Stomach (tissue), 9 donors: ENCODE data around the gene ENDOG. TPM values are rescaled to one million over a fixed set of nuclear protein-coding genes. Genes with fewer than 3 reads are reported as not detected.
"Not testable (repeated sequence)": the region's sequence is repeated elsewhere in the genome, so short reads cannot be mapped to it uniquely, and the experiment has no call there.

Experiments
- DNase-seq, 2 donors: peaks; one replicate each; pipeline versions ENCODE4 v3.0.0 to v3.0.0-alpha.2; 2013 to 2019
- H3K27ac ChIP-seq, 5 donors: fragments of 200-600 bp in 4 of 5; sonication (generic) in 4 of 5; one replicate each; pipeline ENCODE4 v1.5.1; 2013 to 2019; ENCODE audit warnings: mild to moderate bottlenecking in 1 of 5, moderate library complexity in 1 of 5
- H3K27me3 ChIP-seq, 3 donors: fragments of 200-600 bp; sonication (generic); one replicate each; pipeline ENCODE4 v1.5.1; 2017 to 2019; ENCODE audit warnings: mixed run types in 1 of 3
- H3K36me3 ChIP-seq, 4 donors: fragments of 200-600 bp; sonication (generic); 1 replicate in 3 of 4; 2 replicates in 1 of 4; pipeline ENCODE4 v1.5.1; 2016 to 2019
- H3K4me1 ChIP-seq, 4 donors: fragments of 200-600 bp; sonication (generic); one replicate each; pipeline ENCODE4 v1.5.1; 2016 to 2019
- H3K4me3 ChIP-seq, 4 donors: fragments of 200-600 bp; sonication (generic) in 3 of 4; one replicate each; pipeline ENCODE4 v1.5.1; 2016 to 2019; ENCODE audit warnings: mild to moderate bottlenecking in 1 of 4
- H3K9me3 ChIP-seq, 4 donors: fragments of 200-600 bp; sonication (generic); one replicate each; pipeline ENCODE4 v1.5.1; 2016 to 2019
- EP300 ChIP-seq: sonication (generic); formaldehyde crosslinking; IDR thresholded peaks from one replicate; pipeline ENCODE4 v1.6.1; 2017; ENCODE audit warnings: antibody characterized with exemption
- POLR2A ChIP-seq, 4 donors: fragments of 450-650 bp; IDR thresholded peaks; one replicate each; pipeline ENCODE4 v1.6.1; 2016; ENCODE audit warnings: antibody characterized with exemption in 4 of 4, control low read depth in 2 of 4, mild to moderate bottlenecking in 1 of 4, moderate library complexity in 1 of 4
- POLR2AphosphoS5 ChIP-seq, 3 donors: sonication (generic); formaldehyde crosslinking; IDR thresholded peaks; one replicate each; pipeline ENCODE4 v1.6.1; 2016; ENCODE audit warnings: antibody characterized with exemption in 3 of 3
- WGBS, 5 donors: extraction: QIAGEN DNeasy Blood & Tissue Kit in 3 of 5; methylation state at CpG; one replicate each; pipeline versions ENCODE4 v1.1.5 to v1.1.7; 2013 to 2018; 5-methylcytosine and 5-hydroxymethylcytosine counted together
- intact Hi-C: fragments of 100-400 bp; cut with DNase I; formaldehyde crosslinking; loops from one replicate; pipeline ENCODE4 v1.15.1; 2023; ENCODE audit warnings: low total_unique reads
- polyA plus RNA-seq, 3 donors: library from polyadenylated mRNA; stranded (reverse); fragments of 200-250 nt; gene quantifications; one replicate each; pipeline ENCODE4 v1.2.3, GENCODE V29; 2013
- total RNA-seq, 5 donors: library from RNA; depleted of rRNA; stranded (reverse); fragments of >200 nt; gene quantifications; one replicate each; pipeline versions ENCODE4 v1.1.0 to v1.2.3, GENCODE V29; 2014 to 2016
- TF ChIP-seq, protein P1 (sequence below), 7 experiments: fragments of 450-650 bp in 4 of 7; fragments of 200-600 bp in 3 of 7; sonication (generic) in 3 of 7; IDR thresholded peaks; one replicate each; pipeline ENCODE4 v1.5.1; 2016 to 2019; ENCODE audit warnings: antibody characterized with exemption in 7 of 7, control low read depth in 2 of 7, mild to moderate bottlenecking in 1 of 7
- donor health status: healthy with polysubstance abuse.
- donor health status: Bipolar disorder and iron deficiency.
- donor health status: healthy.

The ENDOG gene
- total and polyA plus RNA-seq, 8 donors = 5.0 to 186 (median 31.5) TPM

DNA sequence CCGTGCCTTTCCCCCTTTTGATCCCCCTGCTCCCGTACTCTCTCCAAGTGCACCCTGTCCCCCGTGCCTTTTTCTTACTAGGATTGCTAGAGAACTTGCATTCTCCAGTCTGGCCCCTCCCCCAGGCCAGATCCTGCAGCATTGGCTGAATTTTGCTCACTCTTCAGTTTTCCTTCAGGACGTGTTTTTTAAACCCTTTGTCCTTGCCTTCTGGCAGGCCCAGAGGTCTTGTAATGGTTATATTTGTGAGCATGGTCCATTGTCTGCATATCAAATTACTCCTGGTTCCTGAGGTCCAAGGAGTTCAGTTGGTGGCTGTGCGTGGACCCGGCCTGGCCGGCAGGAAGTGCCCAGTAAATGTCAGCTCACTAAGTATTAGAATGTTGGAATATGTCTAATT, 30.6 kb upstream of the ENDOG start:
- intact Hi-C loops = no loop called here
- H3K4me1 ChIP-seq = peaks cover 9 to 26% (median 24%) of the 10 kb centered on the region in 4 donors

DNA sequence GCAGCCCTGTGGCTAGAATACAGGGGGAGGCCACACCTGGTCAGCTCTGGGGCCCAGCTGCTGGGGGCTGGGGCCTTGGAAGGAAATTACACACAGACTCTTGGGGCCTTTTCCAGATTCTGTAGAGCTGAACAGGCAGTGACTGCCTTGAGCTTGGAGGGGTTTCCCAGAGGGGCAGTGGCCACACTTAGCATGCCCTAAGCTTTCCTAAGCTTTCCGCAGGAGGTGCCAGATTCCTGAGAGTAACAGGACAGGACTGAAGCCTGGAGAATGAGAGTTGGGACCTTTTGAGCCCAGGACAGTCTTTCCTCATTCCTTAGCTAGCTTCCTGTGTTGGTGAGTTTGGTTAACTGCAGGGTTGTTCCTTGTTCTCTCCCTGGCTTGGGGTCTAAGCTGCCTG, 29.9 kb upstream of the ENDOG start:
- intact Hi-C loops = no loop called here

More for the DNA sequence above, 30.6 kb upstream of the ENDOG start:
- H3K36me3 ChIP-seq = peaks cover 18 to 38% (median 32%) of the 10 kb centered on the region in 4 donors
- H3K27ac ChIP-seq = peak overlapping the region; percentile 78 to 91 (median 88)
- no peak for TF ChIP-seq POLR2A (IDR thresholded peaks at IDR 0.05)
- no peak for TF ChIP-seq EP300
- no peak for TF ChIP-seq POLR2AphosphoS5 (IDR thresholded peaks at IDR 0.05)
- TF ChIP-seq, protein P1, sequence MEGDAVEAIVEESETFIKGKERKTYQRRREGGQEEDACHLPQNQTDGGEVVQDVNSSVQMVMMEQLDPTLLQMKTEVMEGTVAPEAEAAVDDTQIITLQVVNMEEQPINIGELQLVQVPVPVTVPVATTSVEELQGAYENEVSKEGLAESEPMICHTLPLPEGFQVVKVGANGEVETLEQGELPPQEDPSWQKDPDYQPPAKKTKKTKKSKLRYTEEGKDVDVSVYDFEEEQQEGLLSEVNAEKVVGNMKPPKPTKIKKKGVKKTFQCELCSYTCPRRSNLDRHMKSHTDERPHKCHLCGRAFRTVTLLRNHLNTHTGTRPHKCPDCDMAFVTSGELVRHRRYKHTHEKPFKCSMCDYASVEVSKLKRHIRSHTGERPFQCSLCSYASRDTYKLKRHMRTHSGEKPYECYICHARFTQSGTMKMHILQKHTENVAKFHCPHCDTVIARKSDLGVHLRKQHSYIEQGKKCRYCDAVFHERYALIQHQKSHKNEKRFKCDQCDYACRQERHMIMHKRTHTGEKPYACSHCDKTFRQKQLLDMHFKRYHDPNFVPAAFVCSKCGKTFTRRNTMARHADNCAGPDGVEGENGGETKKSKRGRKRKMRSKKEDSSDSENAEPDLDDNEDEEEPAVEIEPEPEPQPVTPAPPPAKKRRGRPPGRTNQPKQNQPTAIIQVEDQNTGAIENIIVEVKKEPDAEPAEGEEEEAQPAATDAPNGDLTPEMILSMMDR (IDR thresholded peaks at IDR 0.05) = no peak
- no peaks in the 10 kb centered on the region for H3K9me3 ChIP-seq
- H3K27me3 ChIP-seq = no peaks in the 10 kb centered on the region
- DNase-seq = peak in 1 of 2 donors; percentile 45
- WGBS, 5 donors = 1 to 2% (median 1%) methylated on average over 7 of the region's 7 CpGs
- peak overlapping the region; percentile 93 to 99 (median 98) for H3K4me3 ChIP-seq

DNA sequence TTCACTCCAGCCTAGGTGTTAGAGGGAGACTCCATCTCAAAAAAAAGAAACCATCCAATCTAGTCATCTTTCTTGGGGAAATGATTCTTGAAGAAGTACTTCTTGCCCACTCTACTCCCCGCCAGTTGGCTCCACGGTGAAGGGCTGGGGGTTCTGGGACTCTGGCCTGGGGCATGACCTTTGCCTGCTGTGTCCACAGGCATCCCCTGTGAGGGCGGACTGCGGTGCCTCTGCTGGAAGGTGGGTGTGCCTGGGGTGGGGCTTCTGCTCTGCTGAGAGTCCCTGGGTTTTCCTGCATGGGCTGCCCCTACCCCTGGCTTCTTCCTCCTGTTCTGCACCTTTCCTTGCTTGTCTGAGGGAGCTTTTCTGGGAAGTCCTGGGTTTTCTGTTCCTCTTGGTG, 27.8 kb upstream of the ENDOG start:
- 69 to 85% (median 76%) methylated on average over 4 of the region's 4 CpGs for WGBS, 5 donors
- TF ChIP-seq POLR2AphosphoS5 (IDR thresholded peaks at IDR 0.05) (no peak), POLR2A (IDR thresholded peaks at IDR 0.05) (no peak), EP300 (no peak)
- TF ChIP-seq, protein P1 (IDR thresholded peaks at IDR 0.05) = no peak
- no peaks in the 10 kb centered on the region for H3K9me3 ChIP-seq
- DNase-seq = no peak
- H3K4me3 ChIP-seq = no peak overlapping the region
- peaks cover 33 to 64% (median 60%) of the 10 kb centered on the region in 4 donors for H3K36me3 ChIP-seq
- intact Hi-C loops = no loop called here
- no peaks in the 10 kb centered on the region for H3K27me3 ChIP-seq
- H3K4me1 ChIP-seq = peaks cover 9 to 40% (median 25%) of the 10 kb centered on the region in 4 donors
- no peak overlapping the region for H3K27ac ChIP-seq

More for the DNA sequence above, 29.9 kb upstream of the ENDOG start:
- H3K4me1 ChIP-seq = peaks cover 9 to 32% (median 24%) of the 10 kb centered on the region in 4 donors
- H3K4me3 ChIP-seq = peak overlapping the region in 3 of 4 donors; percentile 93 to 99 (median 98)
- 80 to 100% (median 94%) methylated on average over 1 of the region's 1 CpG for WGBS, 5 donors
- peaks cover 24 to 46% (median 40%) of the 10 kb centered on the region in 4 donors for H3K36me3 ChIP-seq
- H3K27ac ChIP-seq = peak overlapping the region in 2 of 5 donors; percentile 90 to 91
- TF ChIP-seq POLR2AphosphoS5 (IDR thresholded peaks at IDR 0.05) = no peak
- DNase-seq = no peak
- H3K27me3 ChIP-seq = no peaks in the 10 kb centered on the region
- no peaks in the 10 kb centered on the region for H3K9me3 ChIP-seq

DNA sequence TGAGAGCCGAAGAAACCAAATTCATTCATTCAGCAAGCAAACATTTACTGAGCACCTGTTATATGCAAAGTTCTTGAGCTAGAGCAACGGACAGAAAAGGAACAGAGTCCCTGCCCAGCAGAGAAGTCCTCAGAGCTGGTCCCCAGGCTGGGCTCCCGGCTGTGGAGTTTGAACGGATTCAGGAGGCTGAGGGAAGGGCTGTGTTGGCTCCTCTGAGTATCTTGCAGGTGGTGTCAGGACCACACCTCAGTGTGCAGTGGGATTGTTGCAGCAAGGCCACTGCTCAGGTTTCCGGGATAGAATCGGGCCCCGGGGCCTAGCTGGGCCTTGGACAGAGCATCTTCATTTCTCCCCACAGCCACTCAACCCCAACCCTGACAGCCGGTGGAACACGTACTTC, 26.2 kb upstream of the ENDOG start:
- H3K27ac ChIP-seq = no peak overlapping the region
- peaks cover 37 to 80% (median 76%) of the 10 kb centered on the region in 4 donors for H3K36me3 ChIP-seq
- intact Hi-C loops = no loop called here
- H3K9me3 ChIP-seq = no peaks in the 10 kb centered on the region
- peaks cover 9 to 33% (median 18%) of the 10 kb centered on the region in 4 donors for H3K4me1 ChIP-seq
- WGBS, 5 donors = 83 to 96% (median 95%) methylated on average over 9 of the region's 9 CpGs
- no peak for DNase-seq
- TF ChIP-seq EP300 = no peak
- TF ChIP-seq POLR2AphosphoS5 (IDR thresholded peaks at IDR 0.05) = no peak
- TF ChIP-seq POLR2A (IDR thresholded peaks at IDR 0.05) = no peak
- TF ChIP-seq, protein P1 (IDR thresholded peaks at IDR 0.05) = no peak
- H3K4me3 ChIP-seq = no peak overlapping the region
- no peaks in the 10 kb centered on the region for H3K27me3 ChIP-seq

DNA sequence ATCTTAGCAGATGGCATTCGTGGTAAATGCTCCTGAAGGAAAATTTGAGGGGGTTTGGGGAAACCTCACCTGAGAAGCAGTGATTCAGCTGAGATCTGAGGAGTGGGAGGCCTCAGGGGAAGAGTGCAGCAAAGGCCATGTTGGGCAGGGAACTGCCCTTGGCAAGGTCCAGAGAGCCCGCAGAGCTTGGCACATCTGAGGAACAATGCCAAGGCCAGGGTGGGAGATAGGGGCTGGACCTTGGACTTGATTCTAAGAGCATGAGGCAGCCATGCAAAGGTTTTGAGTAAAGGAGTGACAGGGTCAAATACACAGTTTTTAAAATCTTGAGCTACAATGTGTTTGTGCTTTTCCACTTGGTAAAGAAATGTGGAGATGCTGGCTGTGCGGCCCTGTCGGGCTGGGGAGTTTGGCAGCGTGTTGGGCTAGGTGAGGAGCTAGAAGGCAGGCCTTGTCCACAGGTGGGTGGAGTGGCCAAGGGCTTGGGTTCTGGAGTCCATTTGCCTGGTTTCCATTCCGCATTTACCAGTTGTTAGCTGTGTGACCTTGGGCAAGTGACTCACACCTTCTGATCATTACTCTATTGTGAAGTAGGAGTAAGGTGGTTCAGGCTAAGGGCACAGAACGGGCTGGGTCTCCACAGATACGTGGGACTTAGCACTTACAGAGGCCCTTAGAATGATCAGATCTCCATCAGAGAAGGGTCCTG, 25.2 kb upstream of the ENDOG start:
- peaks cover 5 to 26% (median 10%) of the 10 kb centered on the region in 4 donors for H3K4me1 ChIP-seq
- peaks cover 47 to 90% (median 86%) of the 10 kb centered on the region in 4 donors for H3K36me3 ChIP-seq
- intact Hi-C loops = no loop called here
- 56 to 74% (median 65%) methylated on average over 7 to 8 of the region's 8 CpGs for WGBS, 5 donors
- no peaks in the 10 kb centered on the region for H3K27me3 ChIP-seq
- H3K27ac ChIP-seq = peak overlapping the region in 1 of 5 donors; percentile 12
- H3K4me3 ChIP-seq = no peak overlapping the region
- TF ChIP-seq EP300 (no peak), POLR2A (IDR thresholded peaks at IDR 0.05) (no peak), POLR2AphosphoS5 (IDR thresholded peaks at IDR 0.05) (no peak)
- no peak for DNase-seq
- no peaks in the 10 kb centered on the region for H3K9me3 ChIP-seq

DNA sequence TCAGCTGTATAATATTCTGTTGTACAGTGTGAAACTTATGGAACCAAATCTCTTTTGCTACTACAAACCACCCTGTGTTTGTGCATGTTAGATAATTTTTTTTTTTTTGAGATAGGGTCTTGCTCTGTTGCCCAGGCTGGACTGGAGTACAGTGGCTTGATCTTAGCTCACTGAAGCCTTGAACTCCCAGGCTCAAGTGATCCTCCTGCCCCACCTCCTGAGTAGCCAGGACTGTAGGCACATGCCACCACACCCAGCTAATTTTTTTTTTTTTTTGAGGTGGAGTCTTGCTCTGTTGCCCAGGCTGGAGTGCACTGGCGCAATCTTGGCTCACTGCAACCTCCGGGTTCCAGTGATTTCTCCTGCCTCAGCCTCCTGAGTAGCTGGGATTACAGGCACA, 23.3 kb upstream of the ENDOG start:
- H3K27ac ChIP-seq, H3K4me3 ChIP-seq, DNase-seq, H3K9me3 ChIP-seq, intact Hi-C loops, H3K27me3 ChIP-seq: not testable (repeated sequence)
- Histone ChIP-seq H3K36me3 (peaks cover 51 to 100% (median 97%) of the 10 kb centered on the region in 4 donors), H3K4me1 (peaks cover 0 to 13% (median 1%) of the 10 kb centered on the region in 4 donors)
- 44 to 48% (median 46%) methylated on average over 2 of the region's 2 CpGs for WGBS, 5 donors
